Neural progenitor cell (in vitro differentiated cells): ENCODE measurements around the gene LIG1.

ENCODE experiments used
- CTCF ChIP-seq: fragments of 200-600 bp; sonication (generic); IDR thresholded peaks from 2 replicates; pipeline ENCODE4 v1.5.1; 2017; ENCODE audit warnings: antibody characterized with exemption, mild to moderate bottlenecking
- EZH2 ChIP-seq: fragments of 200-600 bp; sonication (generic); IDR thresholded peaks from 2 replicates; pipeline ENCODE4 v1.6.1; 2017; ENCODE audit warnings: antibody characterized with exemption, mild to moderate bottlenecking, moderate library complexity

GRCh38 chr19:48210005-48210404 lies 39.9 kb upstream of the LIG1 start:
- TF ChIP-seq EZH2 (no peak), CTCF (no peak)
